OCI-LY1 (cell line): Measurements from ENCODE around the gene AFM.

Experiments
- EZH2 ChIP-seq: fragments of 200-600 bp; sonication (generic), shearing (Covaris generic); IDR thresholded peaks from 2 replicates; pipeline ENCODE4 v1.8.0; 2017; ENCODE audit warnings: borderline replicate concordance, mixed run types, mild to moderate bottlenecking, antibody characterized with exemption, low read length, moderate library complexity, mixed read lengths
- TF ChIP-seq, protein P1 (sequence below): fragments of 200-600 bp; sonication (generic), shearing (Covaris generic); IDR thresholded peaks from 2 replicates; pipeline ENCODE4 v1.5.1; 2017; ENCODE audit warnings: mild to moderate bottlenecking, antibody characterized with exemption, low read length, moderate library complexity, mixed read lengths

- TF ChIP-seq, protein P1, sequence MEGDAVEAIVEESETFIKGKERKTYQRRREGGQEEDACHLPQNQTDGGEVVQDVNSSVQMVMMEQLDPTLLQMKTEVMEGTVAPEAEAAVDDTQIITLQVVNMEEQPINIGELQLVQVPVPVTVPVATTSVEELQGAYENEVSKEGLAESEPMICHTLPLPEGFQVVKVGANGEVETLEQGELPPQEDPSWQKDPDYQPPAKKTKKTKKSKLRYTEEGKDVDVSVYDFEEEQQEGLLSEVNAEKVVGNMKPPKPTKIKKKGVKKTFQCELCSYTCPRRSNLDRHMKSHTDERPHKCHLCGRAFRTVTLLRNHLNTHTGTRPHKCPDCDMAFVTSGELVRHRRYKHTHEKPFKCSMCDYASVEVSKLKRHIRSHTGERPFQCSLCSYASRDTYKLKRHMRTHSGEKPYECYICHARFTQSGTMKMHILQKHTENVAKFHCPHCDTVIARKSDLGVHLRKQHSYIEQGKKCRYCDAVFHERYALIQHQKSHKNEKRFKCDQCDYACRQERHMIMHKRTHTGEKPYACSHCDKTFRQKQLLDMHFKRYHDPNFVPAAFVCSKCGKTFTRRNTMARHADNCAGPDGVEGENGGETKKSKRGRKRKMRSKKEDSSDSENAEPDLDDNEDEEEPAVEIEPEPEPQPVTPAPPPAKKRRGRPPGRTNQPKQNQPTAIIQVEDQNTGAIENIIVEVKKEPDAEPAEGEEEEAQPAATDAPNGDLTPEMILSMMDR = no peak
- no peak for TF ChIP-seq EZH2
Observed at GRCh38 chr4:73456177-73457022, 25.1 kb upstream of the AFM start.
